GM18951 (cell line): ENCODE data around the gene FAM120A.

Source experiments
- POLR2A ChIP-seq: IDR thresholded peaks from 4 replicates; pipeline ENCODE4 v1.6.1; 2011; ENCODE audit warnings: mild to moderate bottlenecking; ENCODE audit not compliant: insufficient read length, insufficient read depth; ENCODE audit errors: extremely low read depth
- in situ Hi-C: fragments of 300-500 bp; cut with MboI; formaldehyde crosslinking; loops from one replicate; pipeline ENCODE4 v1.12.0; 2022; ENCODE audit warnings: low sequenced_read_pairs, mixed read lengths, inconsistent platforms; ENCODE audit not compliant: unreplicated experiment

Gene FAM120A

GRCh38 chr9:93590609-93591234 lies 139.2 kb downstream of the FAM120A start:
- TF ChIP-seq POLR2A: no peak

DNA sequence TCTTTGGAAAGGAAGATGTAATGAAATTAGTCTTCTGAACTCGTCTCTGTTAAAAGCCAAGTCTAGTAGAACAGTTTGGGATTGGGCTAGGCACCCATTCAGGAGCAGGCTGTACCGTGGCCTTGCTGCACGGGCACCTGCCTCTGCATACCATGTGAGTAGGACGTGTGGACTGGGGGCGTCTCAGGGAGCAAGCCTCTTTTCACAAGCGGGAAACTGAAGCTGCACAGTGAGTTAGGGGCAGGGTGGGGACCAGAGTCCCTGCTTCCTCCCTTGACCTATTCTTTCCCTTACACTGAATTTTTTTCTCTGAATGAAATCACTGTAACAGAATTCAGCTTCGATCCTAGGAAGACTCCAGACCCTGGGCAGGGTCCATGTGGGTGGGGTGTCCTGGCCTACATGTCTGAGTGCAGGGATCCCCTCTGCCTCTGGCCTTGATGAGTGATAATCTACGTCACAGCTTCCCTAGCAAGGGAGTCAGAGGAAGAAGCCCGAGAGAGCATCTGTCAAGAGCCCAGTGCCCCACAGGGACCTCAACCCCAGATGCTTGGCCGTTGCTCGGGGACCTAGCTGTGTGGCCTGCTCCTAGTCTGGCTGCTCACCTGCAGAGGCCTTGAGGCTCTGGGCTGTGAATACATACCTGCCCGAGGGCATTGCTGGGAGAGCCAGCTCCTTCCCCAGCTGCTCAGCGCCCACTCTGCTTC lies 140.0 kb downstream of the FAM120A start:
- in situ Hi-C loops: no loop called here
- no peak for TF ChIP-seq POLR2A

More at GRCh38 chr9:93590609-93591234, 139.2 kb downstream of the FAM120A start:
- in situ Hi-C loops: no loop called here

DNA sequence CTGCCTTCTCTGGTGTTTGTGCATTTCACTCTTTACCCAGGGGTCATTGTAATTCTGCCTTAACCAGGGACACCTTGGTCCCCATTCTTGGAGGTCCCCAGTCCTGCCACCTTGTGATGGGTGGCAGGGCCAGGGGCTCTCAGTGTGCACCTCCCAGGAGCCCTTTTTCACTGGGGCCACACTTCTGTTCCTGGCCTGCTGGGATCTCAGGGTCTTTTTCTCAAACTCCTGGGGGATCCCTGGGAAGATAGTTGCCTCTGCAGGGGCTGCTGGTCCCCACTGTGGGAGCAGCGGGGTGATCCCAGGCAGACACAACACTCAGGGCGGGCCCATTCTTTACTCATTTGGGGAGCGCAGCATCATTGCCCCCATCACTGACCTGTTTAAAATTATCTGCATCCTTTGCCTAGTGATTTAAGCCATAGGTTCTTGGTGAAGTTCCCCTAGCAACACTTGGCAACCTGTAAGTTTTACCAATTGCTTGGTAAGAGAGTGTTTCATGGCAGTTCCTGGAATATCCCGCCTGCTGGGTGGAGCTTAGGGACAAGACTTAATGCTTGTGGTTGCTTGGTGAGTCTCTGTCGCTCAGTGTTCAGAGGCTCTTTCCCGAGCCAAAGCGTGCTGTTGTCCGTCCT lies 140.6 kb downstream of the FAM120A start:
- in situ Hi-C loops: no loop called here

DNA sequence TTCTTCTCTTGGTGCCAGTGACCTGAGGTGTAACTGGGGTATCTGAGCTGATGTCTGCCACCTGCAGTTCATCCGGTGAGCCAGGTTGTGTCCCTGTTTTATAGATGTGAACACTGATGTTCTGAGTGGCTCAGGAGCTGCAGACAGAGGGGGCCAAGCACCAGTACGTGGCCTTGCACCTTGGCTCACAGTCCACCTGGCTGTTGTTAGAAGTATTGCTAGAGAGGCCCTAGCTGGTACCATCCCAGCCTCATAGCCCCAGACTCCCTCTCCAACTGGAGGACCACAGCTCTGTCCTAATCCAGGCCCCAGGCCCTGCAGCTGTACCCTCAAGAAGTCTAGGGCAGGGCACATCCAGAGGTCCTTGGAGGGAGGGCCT lies 141.1 kb downstream of the FAM120A start:
- TF ChIP-seq POLR2A: no peak
- in situ Hi-C loops: no loop called here

More for the DNA sequence above, 140.6 kb downstream of the FAM120A start:
- no peak for TF ChIP-seq POLR2A

DNA sequence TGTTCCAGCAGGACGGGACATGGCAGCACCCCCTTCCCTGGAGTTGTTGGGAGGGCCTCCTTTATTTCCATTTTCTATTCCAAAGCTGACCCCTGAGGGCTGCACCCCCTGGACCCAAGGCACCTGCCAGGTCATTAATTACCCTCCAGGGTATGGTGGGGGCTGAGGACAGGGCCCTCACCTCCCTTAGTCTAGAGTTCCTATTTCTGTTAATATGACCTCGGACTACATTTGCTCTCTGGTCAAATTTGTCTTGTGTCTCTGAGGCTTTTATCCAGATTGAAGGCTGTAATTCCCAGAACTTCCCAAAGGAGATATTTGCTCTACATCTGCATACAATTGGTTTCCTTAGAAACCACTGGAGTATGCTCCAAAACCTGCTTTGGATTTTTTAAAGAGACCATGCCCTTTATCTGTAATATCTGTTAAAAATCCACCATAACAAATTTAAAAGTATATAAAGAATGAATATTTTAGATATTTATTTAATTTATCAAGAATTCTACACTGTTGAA lies 141.7 kb downstream of the FAM120A start:
- in situ Hi-C loops: no loop called here

GRCh38 chr9:93594041-93594756 lies 142.7 kb downstream of the FAM120A start:
- TF ChIP-seq POLR2A: no peak
- in situ Hi-C loops: no loop called here

More for the DNA sequence above, 141.7 kb downstream of the FAM120A start:
- TF ChIP-seq POLR2A: no peak

- in situ Hi-C loops: no loop called here
- no peak for TF ChIP-seq POLR2A
These were observed 144.0 kb downstream of the FAM120A start for GRCh38 chr9:93595461-93595860.

DNA sequence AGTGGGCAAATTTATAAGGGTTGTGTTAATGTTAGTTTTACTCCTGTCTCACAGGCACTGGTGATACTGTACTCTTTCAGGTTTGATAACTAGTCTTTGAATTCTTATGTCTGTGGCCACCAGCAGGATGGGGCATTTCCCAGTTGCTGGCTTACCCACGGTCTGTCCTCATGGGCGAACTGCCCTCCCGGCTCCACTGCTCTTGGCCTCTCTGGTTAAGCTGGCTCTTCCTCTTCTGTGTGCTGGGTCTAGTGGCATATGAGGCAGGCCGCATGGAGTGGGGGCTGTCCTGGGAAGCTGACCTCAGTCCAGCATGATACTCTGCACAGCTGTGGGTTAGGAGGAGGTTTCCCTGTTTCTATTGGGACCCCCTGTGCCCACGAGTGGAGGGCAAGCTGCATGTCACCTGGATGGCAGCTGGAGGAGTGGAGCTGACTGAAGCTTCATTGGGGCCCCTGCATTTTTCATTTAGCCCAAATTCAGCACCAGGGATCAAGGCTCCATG lies 144.4 kb downstream of the FAM120A start:
- in situ Hi-C loops: no loop called here

DNA sequence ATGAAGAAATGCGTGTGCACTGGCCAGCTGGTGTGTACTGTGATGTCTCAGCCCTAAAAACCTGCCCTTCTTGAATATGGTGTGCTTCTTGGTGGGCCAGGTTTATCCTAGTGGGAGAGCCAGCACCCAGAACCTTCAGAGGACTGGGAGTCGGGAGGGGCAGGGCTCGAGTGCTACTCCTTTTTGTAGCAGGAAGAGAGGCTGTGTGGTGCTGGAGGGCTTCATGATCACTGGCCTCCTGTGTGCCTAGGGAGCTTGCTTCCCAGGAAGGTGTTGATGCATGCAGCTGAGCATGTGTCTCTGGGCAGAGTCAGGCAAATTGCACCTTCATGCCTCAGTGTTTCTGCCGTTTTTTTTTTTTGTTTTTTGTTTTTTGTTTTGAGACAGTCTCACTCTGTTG lies 144.9 kb downstream of the FAM120A start:
- in situ Hi-C loops: no loop called here
- no peak for TF ChIP-seq POLR2A

More for the DNA sequence above, 144.4 kb downstream of the FAM120A start:
- TF ChIP-seq POLR2A: no peak

GRCh38 chr9:93597142-93597706 lies 145.7 kb downstream of the FAM120A start:
- in situ Hi-C loops: no loop called here
- no peak for TF ChIP-seq POLR2A

DNA sequence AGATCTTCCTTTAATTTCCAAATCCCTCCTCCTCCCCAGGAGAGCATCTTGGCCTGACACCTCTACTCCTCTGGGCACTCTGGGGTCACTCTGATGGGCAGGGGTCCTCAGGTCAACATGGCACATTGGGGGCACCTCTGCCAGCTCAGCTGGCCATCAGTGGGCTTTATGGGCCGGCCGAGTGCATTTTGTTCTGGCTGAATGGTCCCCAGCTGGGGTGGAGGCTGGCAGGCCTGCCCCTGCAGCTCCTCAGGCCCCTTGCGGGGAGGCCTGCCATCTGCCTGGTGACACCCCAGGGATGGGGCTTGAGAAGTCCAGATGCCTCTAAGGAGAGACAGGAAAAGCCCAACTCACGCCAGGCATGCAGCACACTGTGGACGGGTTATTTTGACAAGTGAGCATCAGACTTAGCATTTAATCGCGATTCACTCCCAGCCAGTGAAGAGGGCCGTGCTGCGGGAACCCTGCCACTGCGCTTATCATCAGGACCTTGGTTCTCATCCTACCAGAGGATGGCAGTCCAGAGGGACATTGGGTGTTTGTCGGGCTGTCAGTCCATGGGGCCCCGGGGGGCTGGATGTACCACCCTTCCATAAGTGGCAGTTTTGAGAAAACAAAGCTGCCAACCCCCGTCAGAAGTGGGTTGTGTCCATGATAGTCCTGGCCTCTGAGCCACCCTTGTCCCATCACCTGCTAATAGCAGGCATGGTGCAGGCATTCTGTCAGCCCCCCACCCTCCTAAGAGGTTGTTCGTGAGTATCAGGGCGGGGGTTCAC lies 146.6 kb downstream of the FAM120A start:
- in situ Hi-C loops: no loop called here
- no peak for TF ChIP-seq POLR2A
